Motor neuron (in vitro differentiated cells): ENCODE measurements around the gene DNAH3. TPM values are rescaled to one million over a fixed set of nuclear protein-coding genes. Genes with fewer than 3 reads are reported as not detected.
"Not testable (repeated sequence)": the region's sequence is repeated elsewhere in the genome, so short reads cannot be mapped to it uniquely, and the experiment has no call there.

ENCODE experiments used
- ATAC-seq, 8 experiments: fragments of 200-7000 bp; cut with Tn5 transposase; replicated peaks in 6 of 8; 2 replicates each; pipeline ENCODE4 v1.8.0; 2021; ENCODE audit warnings: mild to moderate bottlenecking in 8 of 8, moderate library complexity in 8 of 8
- H3K27ac ChIP-seq, 2 donors: fragments of 250-450 bp; sonication (Bioruptor Pico); 2 replicates each; pipeline ENCODE4 v1.9.0; 2021; ENCODE audit warnings: antibody characterized with exemption in 2 of 2, mild to moderate bottlenecking in 2 of 2, moderate library complexity in 1 of 2
- H3K4me1 ChIP-seq, 2 donors: fragments of 250-450 bp; sonication (Bioruptor Pico); replicated peaks in 1 of 2; 2 replicates each; pipeline ENCODE4 v1.6.1; 2021; ENCODE audit warnings: antibody characterized with exemption in 2 of 2, mild to moderate bottlenecking in 2 of 2, moderate library complexity in 1 of 2
- H3K4me3 ChIP-seq, 5 donors: fragments of 250-450 bp; sonication (Bioruptor Pico); 2 replicates each; pipeline ENCODE4 v1.9.0; 2021; ENCODE audit warnings: antibody characterized with exemption in 5 of 5, mild to moderate bottlenecking in 5 of 5, moderate library complexity in 4 of 5
- WGBS, 10 experiments: fragments of 450-650 bp; shearing (Covaris generic); methylation state at CpG; one replicate each; pipeline ENCODE4 v1.0.0; 2022; 5-methylcytosine and 5-hydroxymethylcytosine counted together
- in situ Hi-C, 9 experiments: fragments of 400-800 bp; cut with MboI; loops; one replicate each; pipeline ENCODE4 v1.15.0; 2021; ENCODE audit warnings: low sequenced_read_pairs in 9 of 9, low pct_unique_long_range_greater_than_20kb in 2 of 9; ENCODE audit not compliant: unreplicated experiment in 9 of 9
- total RNA-seq, 8 experiments: library from RNA; unstranded; fragments of 300-600 nt; gene quantifications; 2 replicates each; pipeline versions ENCODE4 v1.2.3 to v1.2.4, GENCODE V29; 2022

The DNAH3 gene
- total RNA-seq, 8 experiments from 2014 or later = 0.14 to 0.71 (median 0.24) TPM; not detected in 2

DNA sequence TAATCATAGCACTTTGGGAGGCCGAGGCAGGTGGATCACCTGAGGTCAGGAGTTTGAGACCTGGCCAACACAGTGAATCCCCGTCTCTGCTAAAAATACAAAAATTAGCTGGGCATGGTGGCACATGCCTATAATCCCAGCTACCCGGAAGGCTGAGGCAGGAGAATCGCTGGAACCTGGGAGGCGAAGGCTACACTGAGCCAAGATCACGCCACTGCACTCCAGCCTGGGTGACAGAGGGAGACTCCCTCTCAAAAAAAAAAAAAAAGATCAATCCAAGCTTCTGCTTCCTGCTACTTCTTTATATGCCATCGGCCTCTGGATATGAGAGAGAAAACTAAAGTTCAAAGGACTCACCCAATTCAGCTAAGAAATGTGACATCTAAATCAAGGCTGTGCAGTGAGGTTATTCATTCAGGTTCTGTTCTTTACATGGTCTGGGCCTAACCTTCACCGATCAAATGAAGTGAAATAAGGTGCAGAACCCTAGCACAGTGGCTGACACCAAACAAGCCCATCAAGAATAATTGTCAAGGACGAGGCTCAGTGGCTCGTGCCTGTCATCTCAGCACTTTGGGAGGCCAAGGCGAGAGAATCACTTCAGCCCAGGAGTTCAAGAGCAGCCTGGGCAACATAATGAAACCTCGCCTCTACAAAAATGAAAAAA is 35.1 kb upstream of the DNAH3 start:
- 67 to 100% (median 86%) methylated on average over 1 to 11 of the region's 12 CpGs; no CpG with 5 or more reads in 2 of the 10 experiments for WGBS, 10 experiments
- in situ Hi-C loops = loop anchor here in 6 of 9 experiments (10.0 to 25.0 kb wide), 5 partner anchors 99 to 1152 kb away; partner anchors contain the start of gene CRYM (in 2 of the 6)
- no peak for ATAC-seq
- Histone ChIP-seq H3K4me1 (no peaks in the 10 kb centered on the region), H3K4me3 (no peak overlapping the region), H3K27ac (no peak overlapping the region)

DNA sequence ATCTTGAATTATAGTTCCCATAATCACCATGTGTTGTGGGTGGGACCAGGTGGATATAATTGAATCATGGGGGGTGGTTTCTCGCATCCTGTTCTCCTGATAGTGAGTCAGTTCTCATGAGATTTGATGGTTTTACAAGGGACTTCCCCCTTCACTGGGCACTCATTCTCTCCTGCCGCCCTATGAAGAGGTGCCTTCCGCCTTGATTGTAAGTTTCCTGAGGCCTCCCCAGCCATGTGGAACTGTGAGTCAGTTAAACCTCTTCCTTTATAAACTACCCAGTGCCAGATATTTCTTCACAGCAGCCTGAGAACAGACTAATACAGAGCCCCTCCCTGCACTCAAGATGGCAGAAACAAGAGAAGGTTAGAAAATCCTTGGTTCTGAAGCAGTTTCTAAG is 34.2 kb upstream of the DNAH3 start:
- peak in 2 of 8 experiments; percentile 13 to 52 for ATAC-seq
- 0 to 100% (median 83%) methylated on average over 1 to 3 of the region's 3 CpGs; no CpG with 5 or more reads in 3 of the 10 experiments for WGBS, 10 experiments
- H3K4me3 ChIP-seq = no peak overlapping the region
- no peak overlapping the region for H3K27ac ChIP-seq
- in situ Hi-C loops = loop anchor here in 6 of 9 experiments (10.0 to 25.0 kb wide), 5 partner anchors 100 to 1152 kb away; partner anchors contain the start of gene CRYM (in 2 of the 6)
- H3K4me1 ChIP-seq = no peaks in the 10 kb centered on the region

DNA sequence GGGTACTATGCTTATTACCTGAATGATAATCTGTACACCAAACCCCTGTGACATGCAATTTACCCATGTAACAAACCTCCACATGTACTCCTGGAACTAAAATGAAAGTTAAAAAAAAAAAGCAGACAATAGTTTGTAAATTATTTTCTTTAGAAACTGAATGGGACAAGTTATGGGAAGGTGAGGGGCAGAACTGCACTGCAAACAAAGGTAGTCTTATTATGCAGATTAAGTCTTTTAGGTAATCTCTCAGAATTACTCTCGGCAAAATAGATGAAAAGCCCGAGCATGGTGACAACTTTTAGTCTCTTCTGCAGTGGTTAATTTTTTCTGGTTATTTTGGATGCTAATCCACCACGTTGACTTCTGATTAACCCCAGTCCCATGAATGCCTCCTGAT is 33.3 kb upstream of the DNAH3 start:
- WGBS, 10 experiments = 72 to 100% (median 84%) methylated on average over 1 to 3 of the region's 3 CpGs; no CpG with 5 or more reads in 3 of the 10 experiments
- Histone ChIP-seq H3K4me1 (no peaks in the 10 kb centered on the region), H3K4me3 (no peak overlapping the region), H3K27ac (no peak overlapping the region)
- ATAC-seq = no peak
- in situ Hi-C loops = loop anchor here in 6 of 9 experiments (10.0 to 25.0 kb wide), 5 partner anchors 101 to 1153 kb away; partner anchors contain the start of gene CRYM (in 2 of the 6)

DNA sequence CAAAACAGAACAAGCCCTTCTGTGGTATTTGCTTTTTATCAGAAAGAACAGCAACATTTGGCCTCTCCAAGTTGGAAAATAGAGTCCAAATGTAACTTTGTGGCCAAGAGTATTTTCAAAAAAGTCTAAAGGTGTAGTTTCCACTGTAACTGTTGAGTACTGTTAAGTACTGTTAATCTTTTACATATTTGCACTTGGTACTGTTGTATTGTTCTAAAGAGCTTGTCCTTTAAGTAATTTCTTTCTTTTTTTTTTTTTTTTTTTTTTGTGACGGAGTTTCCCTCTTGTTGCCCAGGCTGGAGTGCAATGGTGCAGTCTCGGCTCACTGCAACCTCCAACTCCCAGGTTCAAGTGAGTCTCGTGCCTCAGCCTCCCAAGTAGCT is 29.3 kb upstream of the DNAH3 start:
- 70 to 100% (median 90%) methylated on average over 1 to 3 of the region's 3 CpGs; no CpG with 5 or more reads in 3 of the 10 experiments for WGBS, 10 experiments
- no peak overlapping the region for H3K4me3 ChIP-seq
- H3K27ac ChIP-seq = no peak overlapping the region
- H3K4me1 ChIP-seq = no peaks in the 10 kb centered on the region
- no peak for ATAC-seq
- in situ Hi-C loops = loop anchor here in 6 of 9 experiments (10.0 to 25.0 kb wide), 5 partner anchors 105 to 1157 kb away; partner anchors contain the start of gene CRYM (in 2 of the 6)

DNA sequence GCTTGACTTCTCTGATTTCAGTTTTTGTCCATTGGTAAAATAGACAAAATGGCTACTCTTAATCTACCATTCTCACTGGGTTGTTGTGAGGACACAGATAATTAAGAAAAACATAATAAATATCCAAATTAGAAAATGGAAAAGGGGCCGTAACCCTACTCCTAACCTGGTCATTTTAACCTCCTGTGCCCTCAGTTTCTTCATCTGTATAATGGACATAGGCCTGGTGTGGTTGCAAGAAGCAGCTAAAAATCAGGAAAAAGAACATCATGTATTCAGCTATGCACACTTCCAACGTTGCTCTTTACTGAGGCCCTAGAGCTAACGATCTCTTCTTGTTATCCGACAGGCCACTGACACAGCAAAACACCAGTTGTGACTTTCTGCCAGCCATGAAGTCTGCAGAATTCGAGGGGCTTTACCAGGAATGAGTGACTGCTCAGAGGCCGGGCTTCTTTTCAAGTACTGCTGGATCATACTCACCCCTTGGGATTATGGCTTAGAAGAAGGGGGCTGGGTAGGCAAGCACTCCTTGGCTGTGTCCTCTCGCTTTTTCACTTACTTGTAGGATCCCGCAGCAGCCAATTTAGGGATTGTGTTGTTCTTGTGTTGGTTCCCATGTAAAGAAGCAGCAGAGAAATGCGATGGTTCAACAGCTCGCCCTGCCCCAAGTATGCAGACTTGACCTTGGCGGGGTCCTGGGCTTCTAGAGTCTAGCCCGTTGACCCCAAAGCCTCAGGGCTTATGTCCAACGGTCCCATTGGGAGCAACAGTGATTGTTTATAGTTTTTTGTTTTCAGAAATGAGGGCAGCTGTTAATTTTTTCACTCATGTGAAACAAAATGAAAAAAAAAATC is 28.7 kb upstream of the DNAH3 start:
- Histone ChIP-seq H3K27ac (no peak overlapping the region), H3K4me3 (no peak overlapping the region), H3K4me1 (no peaks in the 10 kb centered on the region)
- ATAC-seq = no peak
- WGBS, 10 experiments = 64 to 100% (median 87%) methylated on average over 1 to 12 of the region's 13 CpGs; no CpG with 5 or more reads in 2 of the 10 experiments
- in situ Hi-C loops = loop anchor here in 3 of 9 experiments (25.0 kb wide), 2 partner anchors 108 to 1158 kb away; partner anchors contain the start of gene CRYM (in 2 of the 3)

DNA sequence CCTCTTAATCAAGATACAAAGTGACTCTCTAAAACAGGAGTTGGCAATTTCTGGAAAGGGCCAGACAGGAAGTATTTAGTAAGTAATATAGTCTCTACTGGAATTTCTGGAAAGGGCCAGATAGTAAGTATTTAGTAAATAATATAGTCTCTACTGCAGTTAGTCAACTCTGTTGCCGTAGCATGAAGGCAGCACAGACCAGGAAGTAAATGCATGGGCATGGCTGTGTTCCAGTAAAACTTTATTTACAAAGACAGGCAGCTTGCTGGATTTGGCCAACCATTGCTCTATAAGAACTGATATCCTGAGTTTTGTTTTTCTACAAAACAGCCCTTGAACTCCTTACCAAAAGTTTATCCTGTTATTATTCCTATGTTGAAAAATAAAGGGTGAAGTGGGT is 24.8 kb upstream of the DNAH3 start:
- in situ Hi-C loops = loop anchor here in 3 of 9 experiments (25.0 kb wide), 2 partner anchors 112 to 1162 kb away; partner anchors contain the start of gene CRYM (in 2 of the 3)
- WGBS, 10 experiments = 86 to 100% (median 100%) methylated on average over 1 of the region's 1 CpG; no CpG with 5 or more reads in 1 of the 10 experiments

DNA sequence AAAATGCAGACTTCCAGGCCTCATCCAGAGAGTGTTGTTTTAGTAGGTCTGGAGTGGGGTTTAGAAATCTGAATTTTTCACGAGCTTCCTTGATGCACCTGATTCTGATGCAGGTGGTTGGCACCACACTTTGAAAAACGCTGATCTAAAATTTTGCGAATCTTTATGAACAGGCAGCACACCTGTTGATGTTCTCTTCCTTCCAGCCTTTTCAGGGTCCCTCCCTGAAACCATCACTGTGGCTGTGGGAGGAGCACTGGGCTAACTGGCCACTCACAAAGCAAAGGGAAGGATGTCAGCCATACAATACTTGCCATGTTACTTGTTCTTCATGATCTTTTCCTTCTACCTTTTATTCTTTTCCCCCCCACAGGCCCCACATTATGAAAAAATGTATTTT is 22.0 kb upstream of the DNAH3 start:
- no peak for ATAC-seq
- no peak overlapping the region for H3K4me3 ChIP-seq
- no peaks in the 10 kb centered on the region for H3K4me1 ChIP-seq
- H3K27ac ChIP-seq = no peak overlapping the region
- 94 to 100% (median 100%) methylated on average over 1 to 3 of the region's 3 CpGs; no CpG with 5 or more reads in 3 of the 10 experiments for WGBS, 10 experiments
- in situ Hi-C loops = no loop called here

More for the DNA sequence above, 24.8 kb upstream of the DNAH3 start:
- Histone ChIP-seq H3K4me1 (no peaks in the 10 kb centered on the region), H3K4me3 (no peak overlapping the region), H3K27ac (no peak overlapping the region)
- ATAC-seq = no peak

DNA sequence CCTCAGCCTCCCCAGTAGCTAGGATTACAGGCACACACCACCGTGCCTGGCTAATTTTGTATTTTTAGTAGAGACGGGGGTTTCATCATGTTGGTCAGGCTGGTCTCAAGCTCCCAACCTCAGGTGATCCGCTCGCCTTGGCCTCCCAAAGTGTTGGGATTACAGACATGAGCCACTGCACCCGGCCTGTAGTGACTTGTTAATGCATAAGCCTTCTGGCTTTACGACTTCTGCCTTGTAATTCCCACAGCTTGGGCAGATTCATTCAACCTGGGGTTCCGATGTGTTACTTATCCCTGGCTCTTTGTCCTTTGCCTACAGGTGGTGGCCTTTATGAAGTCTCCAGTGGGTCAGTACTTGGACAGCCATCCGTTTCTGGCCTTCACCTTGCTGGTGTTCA is 19.5 kb upstream of the DNAH3 start:
- H3K4me1 ChIP-seq, in situ Hi-C loops, H3K27ac ChIP-seq, ATAC-seq, H3K4me3 ChIP-seq: not testable (repeated sequence)
- WGBS, 10 experiments = 81 to 100% (median 100%) methylated on average over 1 to 8 of the region's 8 CpGs; no CpG with 5 or more reads in 3 of the 10 experiments

DNA sequence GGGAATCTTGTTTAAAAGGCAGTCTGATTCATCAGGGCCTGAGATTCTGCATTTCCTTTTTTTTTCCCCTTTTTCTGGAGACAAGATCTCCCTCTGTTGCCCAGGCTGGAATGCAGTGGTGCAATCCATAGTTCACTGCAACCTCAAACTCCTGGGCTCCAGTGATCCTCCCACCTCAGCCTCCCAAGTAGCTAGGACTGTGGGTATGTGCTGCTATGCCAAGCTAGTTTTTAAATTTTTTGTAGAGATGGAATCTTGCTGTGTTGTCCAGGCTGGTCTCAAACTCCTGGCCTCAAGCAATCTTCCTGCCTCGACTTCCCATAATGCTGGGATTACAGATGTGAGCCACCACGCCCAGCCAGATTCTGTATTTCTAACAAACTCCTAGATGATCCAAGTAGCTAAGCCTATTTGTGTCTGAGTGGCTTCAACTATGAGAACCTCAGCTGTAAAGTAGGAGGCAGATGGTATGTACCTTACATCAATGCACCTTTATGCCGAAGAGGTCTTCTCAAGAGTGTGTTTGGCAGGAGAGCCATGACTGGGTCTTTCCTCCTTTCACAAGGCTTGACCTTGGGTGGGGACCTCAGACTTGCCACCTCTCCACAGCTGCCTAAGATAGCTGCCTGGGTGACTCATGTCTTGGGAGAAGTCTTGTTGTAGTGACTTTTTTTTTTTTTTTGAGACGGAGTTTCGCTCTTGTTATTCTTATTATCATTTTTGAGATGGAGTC is 18.8 kb upstream of the DNAH3 start:
- no peak overlapping the region for H3K4me3 ChIP-seq
- WGBS, 10 experiments = 24 to 100% (median 96%) methylated on average over 1 to 4 of the region's 5 CpGs; no CpG with 5 or more reads in 3 of the 10 experiments
- H3K27ac ChIP-seq = no peak overlapping the region
- H3K4me1 ChIP-seq = no peaks in the 10 kb centered on the region
- ATAC-seq = peak in 2 of 8 experiments; percentile 70 to 92
- in situ Hi-C loops = no loop called here

DNA sequence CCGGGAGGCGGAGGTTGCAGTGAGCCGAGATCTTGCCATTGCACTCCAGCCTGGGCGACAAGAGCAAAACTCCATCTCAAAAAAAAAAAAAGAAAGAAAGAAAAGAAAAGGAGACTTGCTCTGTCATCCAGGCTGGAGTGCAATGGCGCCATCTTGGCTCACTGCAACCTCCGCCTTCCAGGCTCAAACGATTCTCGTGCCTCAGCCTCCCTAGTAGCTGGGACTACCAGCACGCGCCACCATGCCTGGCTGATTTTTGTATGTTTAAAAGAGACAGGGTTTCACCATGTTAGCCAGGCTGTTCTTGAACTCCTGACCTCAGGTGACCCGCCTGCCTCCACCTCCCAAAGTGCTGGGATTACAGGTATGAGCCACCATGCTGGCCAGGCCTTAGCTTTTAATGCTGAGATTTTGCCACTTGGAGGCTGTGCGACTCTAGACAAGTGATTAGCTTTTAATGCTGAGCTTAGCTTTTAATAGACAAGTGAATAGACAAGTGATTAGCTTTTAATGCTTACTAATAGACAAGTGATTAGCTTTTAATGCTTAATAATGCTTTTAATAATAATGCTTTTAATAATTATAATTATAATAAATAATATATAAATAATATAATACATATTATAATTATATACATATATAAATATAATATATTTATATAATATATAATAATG is 17.4 kb upstream of the DNAH3 start:
- Histone ChIP-seq H3K4me1 (no peaks in the 10 kb centered on the region), H3K27ac (no peak overlapping the region), H3K4me3 (no peak overlapping the region)
- no peak for ATAC-seq
- in situ Hi-C loops = no loop called here
- 94 to 100% (median 100%) methylated on average over 1 to 10 of the region's 12 CpGs; no CpG with 5 or more reads in 2 of the 10 experiments for WGBS, 10 experiments

DNA sequence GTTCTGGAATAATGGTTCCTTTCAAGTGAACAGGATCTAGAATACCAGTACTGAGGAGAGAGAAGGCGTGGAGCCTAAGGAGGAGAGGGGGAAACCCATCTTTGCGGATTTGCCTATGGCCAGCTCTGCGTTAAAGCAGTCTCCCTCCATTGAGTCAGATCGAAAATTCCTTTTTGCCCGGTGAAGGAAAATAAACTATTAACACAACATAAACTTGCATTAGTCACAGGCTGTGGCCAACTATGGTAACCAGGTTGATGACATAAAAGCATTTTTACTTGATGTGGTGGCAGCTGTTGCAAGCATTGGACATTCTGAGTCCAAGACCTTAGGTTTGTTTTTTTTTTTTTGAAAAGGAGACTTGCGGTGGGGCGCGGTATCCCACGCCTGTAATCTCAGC is 16.7 kb upstream of the DNAH3 start:
- ATAC-seq = no peak
- no peaks in the 10 kb centered on the region for H3K4me1 ChIP-seq
- WGBS, 10 experiments = 57 to 100% (median 84%) methylated on average over 6 to 9 of the region's 9 CpGs; no CpG with 5 or more reads in 6 of the 10 experiments
- no peak overlapping the region for H3K27ac ChIP-seq
- H3K4me3 ChIP-seq = no peak overlapping the region
- in situ Hi-C loops = no loop called here

DNA sequence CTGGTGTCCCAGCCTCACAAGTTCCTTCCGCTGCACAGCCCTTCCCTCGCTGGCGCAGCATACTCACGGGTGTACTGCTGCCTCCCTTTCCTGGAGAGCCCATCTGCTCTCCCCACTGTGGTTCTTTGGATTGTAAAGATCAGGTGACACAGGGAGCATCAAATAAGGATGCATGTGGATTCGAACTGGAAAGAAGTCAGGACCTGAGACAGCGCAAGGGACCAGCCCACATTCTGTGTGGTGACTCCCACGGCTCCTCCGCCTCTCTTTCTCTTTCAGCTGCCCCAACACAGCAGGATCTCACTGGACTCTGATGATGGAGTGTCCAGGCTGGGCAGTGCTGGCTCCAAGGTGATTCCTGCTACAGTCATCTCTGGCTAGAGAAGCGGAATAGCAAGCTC is 15.9 kb upstream of the DNAH3 start:
- peak in 2 of 8 experiments; percentile 27 to 31 for ATAC-seq
- no peak overlapping the region for H3K27ac ChIP-seq
- 33 to 100% (median 92%) methylated on average over 1 to 5 of the region's 9 CpGs; no CpG with 5 or more reads in 3 of the 10 experiments for WGBS, 10 experiments
- H3K4me1 ChIP-seq = no peaks in the 10 kb centered on the region
- in situ Hi-C loops = no loop called here
- H3K4me3 ChIP-seq = no peak overlapping the region
